ENCODE data around the gene PCGF6.

PCGF6 gene

GRCh38 chr10:103257812-103258211 lies 93.1 kb downstream of the PCGF6 start:
- DNase-seq (ENCODE audit: low read depth in 2 of 2): no peak

DNA sequence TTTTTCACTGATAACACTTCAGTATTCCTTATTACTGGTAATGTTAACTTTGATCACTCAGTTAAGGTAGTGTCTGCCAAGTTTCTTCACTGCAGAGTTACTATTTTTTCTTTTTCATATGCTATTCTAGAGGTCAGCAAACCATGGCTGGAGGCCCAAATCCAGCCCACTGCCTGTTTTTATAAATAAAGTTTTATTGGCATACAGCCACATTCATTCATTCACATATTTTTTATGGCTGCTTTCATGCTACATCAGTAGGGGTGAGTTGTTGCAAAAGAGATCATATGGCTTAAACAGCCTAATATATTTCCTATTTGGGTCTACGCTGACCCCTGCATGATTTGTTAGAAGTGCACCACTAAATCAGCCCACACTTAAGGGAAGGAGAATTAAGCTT lies 94.3 kb downstream of the PCGF6 start:
- DNase-seq (ENCODE audit: low read depth in 2 of 2): no peak

DNA sequence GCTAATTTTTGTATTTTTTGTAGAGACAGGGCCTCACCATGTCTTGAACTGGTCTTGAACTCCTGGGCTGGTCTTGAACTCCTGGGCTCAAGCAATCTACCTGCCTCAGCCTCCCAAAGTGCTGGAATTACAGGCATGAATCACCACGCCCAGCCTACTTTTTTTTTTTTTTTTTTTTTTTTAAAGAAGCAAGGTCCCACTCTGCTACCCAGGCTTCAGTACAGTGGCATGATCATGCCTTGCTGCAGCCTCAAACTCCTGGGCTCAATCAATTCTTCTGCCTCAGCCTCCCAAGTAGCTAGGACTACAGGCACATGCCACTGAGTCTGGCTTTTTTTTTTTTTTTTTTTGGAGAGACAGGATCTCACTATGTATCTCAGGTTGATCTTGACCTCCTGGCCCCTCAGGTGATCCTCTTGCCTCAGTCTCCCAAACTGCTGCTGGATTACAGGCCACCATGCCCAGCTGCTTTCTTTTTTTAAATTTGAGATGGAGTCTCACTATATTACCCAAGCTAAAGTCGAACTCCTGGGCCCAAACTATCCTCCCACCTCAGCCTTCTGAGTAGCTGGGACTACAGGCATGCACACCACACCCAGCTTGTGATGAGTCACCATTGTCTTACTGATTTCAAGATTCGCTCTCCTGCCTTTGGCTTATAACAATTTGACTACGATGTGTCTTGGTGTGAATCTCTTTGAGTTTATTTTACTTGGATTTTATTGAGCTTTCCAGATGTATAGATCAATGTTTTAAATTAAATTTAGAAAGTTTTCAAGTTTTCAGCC lies 96.2 kb downstream of the PCGF6 start:
- no peak for DNase-seq (ENCODE audit: low read depth in 2 of 2)

DNA sequence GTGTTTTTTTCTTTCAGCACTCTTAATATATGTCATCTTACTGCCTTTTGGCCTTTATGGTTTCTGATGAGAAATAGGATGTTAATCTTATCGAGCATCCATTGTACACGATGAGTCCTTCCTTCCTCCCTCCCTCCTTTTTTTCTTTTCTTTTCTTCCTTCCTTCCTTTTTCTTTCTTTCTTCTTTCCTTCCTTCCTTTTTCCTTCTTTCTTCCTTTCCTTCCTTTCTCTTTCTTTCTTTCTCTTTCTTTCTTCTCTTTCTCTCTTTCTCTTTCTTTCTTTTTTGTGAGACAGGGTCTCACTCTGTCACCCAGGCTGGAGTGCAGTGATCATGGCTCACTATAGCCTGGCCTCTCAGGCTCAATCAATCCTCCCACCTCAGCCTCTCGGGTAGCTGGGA lies 96.8 kb downstream of the PCGF6 start:
- no peak for DNase-seq (ENCODE audit: low read depth in 2 of 2)

Data from stimulated activated CD4-positive, alpha-beta T cell treated with anti-CD3 and anti-CD28 coated beads, Interleukin-1b, Interleukin-23, amount 100 ng/mL, for 1 hour (primary cell).